HG03139 (cell line): ENCODE data around the gene TEX30.

Experiments
- ATAC-seq: cut with Tn5 transposase; IDR thresholded peaks from one replicate; pipeline ENCODE4 v1.9.1; 2021; ENCODE audit not compliant: unreplicated experiment

TEX30 gene

DNA sequence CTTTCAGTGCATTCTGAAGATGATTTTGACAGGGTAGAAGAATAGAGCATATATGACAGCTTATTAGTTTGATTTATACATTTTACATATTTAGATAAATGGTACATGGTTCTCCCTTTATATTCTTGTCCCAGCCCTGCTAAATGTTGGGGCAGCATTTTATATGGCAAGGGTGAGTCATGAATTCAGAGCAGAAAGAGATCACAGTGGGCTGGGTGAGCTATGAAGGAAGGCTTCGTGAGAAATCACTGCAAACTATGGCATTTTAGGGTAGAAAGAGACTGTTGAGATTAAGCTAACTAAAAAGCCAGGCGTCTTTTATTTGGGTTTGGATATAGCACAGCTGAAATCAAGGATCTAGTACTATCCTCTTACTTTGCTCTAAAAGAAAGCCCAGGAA, 54.8 kb downstream of the TEX30 start:
- ATAC-seq, result no peak
